Lung (tissue), 12 donors: ENCODE data around the gene SPAG9. TPM values are rescaled to one million over a fixed set of nuclear protein-coding genes. Genes with fewer than 3 reads are reported as not detected.

Source experiments
- ATAC-seq: fragments of 200-7000 bp; cut with Tn5 transposase; one replicate; pipeline ENCODE4 v1.9.1; 2020; ENCODE audit warnings: moderate number of reproducible peaks; ENCODE audit not compliant: insufficient read depth, low FRiP score
- DNase-seq, 3 donors: peaks; one replicate each; pipeline ENCODE4 v3.0.0-alpha.2; 2013 to 2017
- H3K27ac ChIP-seq, 2 donors: one replicate each; pipeline ENCODE4 v1.5.1; 2013; ENCODE audit warnings: mild to moderate bottlenecking in 2 of 2, moderate library complexity in 2 of 2, control low read depth in 1 of 2, inconsistent platforms in 1 of 2, low read depth in 1 of 2, low read length in 1 of 2
- H3K27me3 ChIP-seq, 3 donors: one replicate each; pipeline ENCODE4 v1.5.1; 2013; ENCODE audit warnings: low read length in 2 of 3; ENCODE audit not compliant: control insufficient read depth in 3 of 3, insufficient read depth in 3 of 3
- H3K36me3 ChIP-seq, 4 donors: one replicate each; pipeline ENCODE4 v1.5.1; 2013; ENCODE audit warnings: low read length in 4 of 4, mild to moderate bottlenecking in 1 of 4, moderate library complexity in 1 of 4; ENCODE audit not compliant: control insufficient read depth in 4 of 4, insufficient read depth in 4 of 4
- H3K4me1 ChIP-seq, 5 donors: one replicate each; pipeline ENCODE4 v1.5.1; 2013; ENCODE audit warnings: low read length in 5 of 5, mild to moderate bottlenecking in 2 of 5, moderate library complexity in 1 of 5; ENCODE audit not compliant: control insufficient read depth in 5 of 5, insufficient read depth in 5 of 5
- H3K4me3 ChIP-seq: one replicate; pipeline ENCODE4 v1.5.1; 2013; ENCODE audit warnings: mild to moderate bottlenecking, control low read depth, moderate library complexity
- H3K9ac ChIP-seq, 2 donors: one replicate each; pipeline ENCODE4 v1.5.1; 2013; ENCODE audit warnings: low read length in 2 of 2, control low read depth in 1 of 2; ENCODE audit not compliant: insufficient read depth in 1 of 2
- H3K9me3 ChIP-seq, 4 donors: one replicate each; pipeline ENCODE4 v1.5.1; 2013; ENCODE audit warnings: low read length in 3 of 4, mild to moderate bottlenecking in 1 of 4, moderate library complexity in 1 of 4; ENCODE audit not compliant: control insufficient read depth in 4 of 4, insufficient read depth in 3 of 4
- CTCF ChIP-seq: IDR thresholded peaks from 2 replicates; pipeline ENCODE4 v1.5.1; 2012; ENCODE audit warnings: mild to moderate bottlenecking; ENCODE audit errors: control extremely low read depth, extremely low read depth
- WGBS, 2 donors: extraction: QIAGEN DNeasy Blood & Tissue Kit; methylation state at CpG; one replicate each; pipeline ENCODE4 v1.1.7; 2013; 5-methylcytosine and 5-hydroxymethylcytosine counted together
- polyA plus RNA-seq, 2 donors: library from polyadenylated mRNA; stranded (reverse); fragments of 200-250 nt; gene quantifications; one replicate each; pipeline ENCODE4 v1.2.1, GENCODE V29; 2013
- total RNA-seq, 2 donors: library from RNA; depleted of rRNA in 1 of 2; stranded (reverse); fragments of >200 nt in 1 of 2; gene quantifications; one replicate each; pipeline ENCODE4 v1.2.1, GENCODE V29; 2014 to 2021
- donor health status: control.
- donor health status: control.
- donor health status: Bipolar disorder and iron deficiency.
- donor health status: healthy.
- donor health status: DM: yes; HTN: yes; CAD: no.

The SPAG9 gene
- total and polyA plus RNA-seq, 4 donors = 37.2 to 174 (median 75.2) TPM

GRCh38 chr17:50919321-50920040 lies 201.2 kb downstream of the SPAG9 start:
- H3K27me3 ChIP-seq = no peaks in the 10 kb centered on the region
- ATAC-seq = peak; percentile 42
- peak; percentile 88 to 91 (median 91) for DNase-seq
- no peaks in the 10 kb centered on the region for H3K36me3 ChIP-seq
- WGBS, 2 donors = 29 to 31% methylated on average over 18 of the region's 18 CpGs
- H3K4me3 ChIP-seq = no peak overlapping the region
- TF ChIP-seq CTCF = no peak
- peaks cover 0 to 43% (median 0%) of the 10 kb centered on the region in 5 donors for H3K4me1 ChIP-seq
- H3K9ac ChIP-seq = no peak overlapping the region
- peak overlapping the region; percentile 17 to 51 for H3K27ac ChIP-seq
- H3K9me3 ChIP-seq = no peaks in the 10 kb centered on the region

GRCh38 chr17:50918933-50919296 lies 201.8 kb downstream of the SPAG9 start:
- peaks cover 0 to 43% (median 0%) of the 10 kb centered on the region in 5 donors for H3K4me1 ChIP-seq
- peak overlapping the region in 1 of 2 donors; percentile 51 for H3K27ac ChIP-seq
- no peaks in the 10 kb centered on the region for H3K9me3 ChIP-seq
- no peaks in the 10 kb centered on the region for H3K27me3 ChIP-seq
- H3K9ac ChIP-seq = no peak overlapping the region
- ATAC-seq = no peak
- H3K36me3 ChIP-seq = no peaks in the 10 kb centered on the region
- H3K4me3 ChIP-seq = no peak overlapping the region
- no peak for DNase-seq
- TF ChIP-seq CTCF = no peak
- WGBS, 2 donors = 74 to 77% methylated on average over 5 of the region's 5 CpGs

- Histone ChIP-seq H3K9ac (no peak overlapping the region), H3K27ac (no peak overlapping the region), H3K4me1 (peaks cover 0 to 43% (median 0%) of the 10 kb centered on the region in 5 donors), H3K9me3 (no peaks in the 10 kb centered on the region), H3K4me3 (no peak overlapping the region), H3K36me3 (no peaks in the 10 kb centered on the region), H3K27me3 (no peaks in the 10 kb centered on the region)
- 69 to 70% methylated on average over 19 to 21 of the region's 21 CpGs for WGBS, 2 donors
- DNase-seq = peak in 2 of 3 donors; percentile 23 to 56
- TF ChIP-seq CTCF = no peak
- no peak for ATAC-seq
These were observed 202.4 kb downstream of the SPAG9 start for GRCh38 chr17:50918071-50918932.
